PC-3 (cell line): Measurements from ENCODE around the gene COL9A1. TPM values are rescaled to one million over a fixed set of nuclear protein-coding genes. Genes with fewer than 3 reads are reported as not detected.

Experiments
- ATAC-seq: fragments of 200-7000 bp; cut with Tn5 transposase; 2 replicates; pipeline ENCODE4 v1.9.1; 2020; ENCODE audit warnings: mild to moderate bottlenecking, moderate library complexity
- BruUV-seq: library from RNA; stranded (reverse); fragments of 400-500 nt; replicated peaks from 2 replicates; lab custom pipeline; 2021; lab: Mats Ljungman, UMichigan
- CTCF ChIA-PET: fragments of 300-600 bp; sonication (Branson Sonifier 250); formaldehyde crosslinking; loops from one replicate; lab custom pipeline; 2022; ENCODE audit warnings: antibody characterized with exemption; lab: Charles Lee
- POLR2A ChIA-PET: fragments of 300-600 bp; sonication (Branson Sonifier 250); formaldehyde crosslinking; loops from one replicate; lab custom pipeline; 2022; ENCODE audit warnings: antibody characterized with exemption; ENCODE audit not compliant: unreplicated experiment; lab: Charles Lee
- DNase-seq: peaks from one replicate; pipeline ENCODE4 v3.0.0-alpha.2; 2015
- H2AFZ ChIP-seq: fragments of 300-600 bp; sonication (generic); 2 replicates; pipeline ENCODE4 v1.6.0; 2016; ENCODE audit warnings: antibody characterized with exemption, low read length
- H3F3A ChIP-seq: fragments of 300-600 bp; sonication (generic); one replicate; pipeline ENCODE4 v1.6.0; 2017; ENCODE audit warnings: antibody characterized with exemption, low read length, control low read depth, mild to moderate bottlenecking; ENCODE audit not compliant: unreplicated experiment
- H3K27ac ChIP-seq: fragments of 300-600 bp; sonication (generic); 2 replicates; pipeline ENCODE4 v1.5.1; 2016; ENCODE audit warnings: mild to moderate bottlenecking, low read length
- H3K27me3 ChIP-seq: fragments of 300-600 bp; sonication (generic); 2 replicates; pipeline ENCODE4 v1.6.1; 2016; ENCODE audit warnings: low read length, mixed read lengths
- H3K36me3 ChIP-seq: fragments of 300-600 bp; sonication (generic); 2 replicates; pipeline ENCODE4 v1.6.1; 2016; ENCODE audit warnings: low read depth, mixed run types, low read length, mixed read lengths
- H3K4me1 ChIP-seq: fragments of 300-600 bp; sonication (generic); 2 replicates; pipeline ENCODE4 v1.5.1; 2016; ENCODE audit warnings: low read length; ENCODE audit not compliant: insufficient read depth
- H3K4me2 ChIP-seq: fragments of 300-600 bp; sonication (generic); 2 replicates; pipeline ENCODE4 v1.6.0; 2016; ENCODE audit warnings: low read length
- H3K4me3 ChIP-seq: fragments of 300-600 bp; sonication (generic); 2 replicates; pipeline ENCODE4 v1.5.1; 2016; ENCODE audit warnings: mild to moderate bottlenecking, low read length, mixed read lengths
- H3K79me2 ChIP-seq: fragments of 300-600 bp; sonication (generic); 2 replicates; pipeline ENCODE4 v1.6.1; 2017; ENCODE audit warnings: low read length, mixed read lengths
- H3K9ac ChIP-seq: fragments of 300-600 bp; sonication (generic); 2 replicates; pipeline ENCODE4 v1.6.0; 2016; ENCODE audit warnings: mild to moderate bottlenecking, low read length
- H3K9me2 ChIP-seq: fragments of 300-600 bp; sonication (generic); replicated peaks from 2 replicates; pipeline ENCODE4 v1.6.1; 2016; ENCODE audit warnings: mixed run types, low read length, mixed read lengths
- H3K9me3 ChIP-seq: fragments of 300-600 bp; sonication (generic); 2 replicates; pipeline ENCODE4 v1.6.1; 2016; ENCODE audit warnings: low read length, mixed read lengths
- H4K20me1 ChIP-seq: fragments of 300-600 bp; sonication (generic); 2 replicates; pipeline ENCODE4 v1.6.1; 2016; ENCODE audit warnings: low read length, mixed read lengths
- CTCF ChIP-seq: fragments of 300-600 bp; sonication (generic); conservative IDR thresholded peaks from 2 replicates; pipeline ENCODE4 v1.5.1; 2017; ENCODE audit warnings: antibody characterized with exemption, low read depth, mild to moderate bottlenecking, low read length
- EZH2 ChIP-seq: fragments of 300-600 bp; sonication (generic); IDR thresholded peaks from one replicate; pipeline ENCODE4 v1.6.1; 2017; ENCODE audit warnings: antibody characterized with exemption, mild to moderate bottlenecking, low read length; ENCODE audit not compliant: unreplicated experiment
- EZH2phosphoT487 ChIP-seq: fragments of 300-600 bp; sonication (generic); IDR thresholded peaks from 2 replicates; pipeline ENCODE4 v1.6.1; 2018; ENCODE audit warnings: mild to moderate bottlenecking, antibody characterized with exemption, low read length, borderline replicate concordance
- intact Hi-C: fragments of 100-400 bp; cut with micrococcal nuclease; formaldehyde crosslinking; loops from 2 replicates; pipeline ENCODE4 v1.9.0; 2023
- total RNA-seq: library from RNA; depleted of rRNA; stranded (reverse); fragments of >200 nt; gene quantifications from 2 replicates; pipeline ENCODE4 v1.2.3, GENCODE V29; 2014

The COL9A1 gene
- total RNA-seq, 1 experiment from 2014 or later: not detected

- no TSS peak for BruUV-seq
- ATAC-seq: no peak
- Histone ChIP-seq H3K9me3 (no peaks in the 10 kb centered on the region), H3K9ac (no peak overlapping the region), H3K4me1 (no peaks in the 10 kb centered on the region), H3F3A (no peaks in the 10 kb centered on the region), H3K4me3 (no peak overlapping the region), H3K36me3 (no peaks in the 10 kb centered on the region), H3K27me3 (peaks cover 15% of the 10 kb centered on the region), H3K9me2 (no peaks in the 10 kb centered on the region), H3K27ac (no peak overlapping the region), H3K4me2 (no peak overlapping the region), H2AFZ (no peak overlapping the region), H3K79me2 (no peaks in the 10 kb centered on the region), H4K20me1 (no peaks in the 10 kb centered on the region; the same call in 1 of the 2 replicates)
- TF ChIP-seq CTCF: peak; percentile 55
- TF ChIP-seq EZH2phosphoT487: no peak
- ChIA-PET CTCF (interaction anchor here (0.5 to 1.8 kb wide), 10 partner anchors 22 to 735 kb away, joined by 3 to 18 read pairs (median 4); no protein-coding TSS in a partner anchor), POLR2A (no interaction called here)
- intact Hi-C loops: loop anchor here (1.0 to 5.0 kb wide), 3 partner anchors 68 to 466 kb away; no protein-coding TSS in a partner anchor
- DNase-seq: peak; percentile 36
Observed at GRCh38 chr6:70221025-70221714, 81.7 kb downstream of the COL9A1 start.

- Histone ChIP-seq H3K9ac (no peak overlapping the region), H4K20me1 (no peaks in the 10 kb centered on the region; the same call in 1 of the 2 replicates), H3K27me3 (peaks cover 16% of the 10 kb centered on the region), H3K4me2 (no peak overlapping the region), H3K9me2 (no peaks in the 10 kb centered on the region), H2AFZ (no peak overlapping the region), H3K9me3 (no peaks in the 10 kb centered on the region), H3K79me2 (no peaks in the 10 kb centered on the region), H3K4me3 (no peak overlapping the region), H3K4me1 (no peaks in the 10 kb centered on the region), H3K36me3 (no peaks in the 10 kb centered on the region), H3F3A (no peaks in the 10 kb centered on the region), H3K27ac (no peak overlapping the region)
- ChIA-PET POLR2A (interaction anchor here (0.6 kb wide), 1 partner anchor 193 kb away, joined by 3 read pairs; the partner anchor contains the start of gene FAM135A), CTCF (interaction anchor here (1.0 to 1.8 kb wide), 3 partner anchors 69 to 149 kb away, joined by 4 to 14 read pairs (median 7); no protein-coding TSS in a partner anchor)
- DNase-seq (no peak), ATAC-seq (peak; percentile 22; the same call in 1 of the 2 replicates)
- BruUV-seq: no TSS peak
- TF ChIP-seq EZH2phosphoT487 (no peak), EZH2 (no peak), CTCF (no peak)
- intact Hi-C loops: loop anchor here (5.0 kb wide), 1 partner anchor 467 kb away; no protein-coding TSS in a partner anchor
Observed at GRCh38 chr6:70219943-70220613, 82.8 kb downstream of the COL9A1 start.
